Ammon's horn (tissue), 1 donor: ENCODE measurements around the gene KCNK15.

Experiments used
- DNase-seq: peaks from one replicate; pipeline ENCODE4 v3.0.0-alpha.2; 2016; ENCODE audit warnings: low spot score

KCNK15 gene

GRCh38 chr20:44715499-44716308, 30.0 kb upstream of the KCNK15 start:
- no peak for DNase-seq

- DNase-seq = no peak
Measured at GRCh38 chr20:44716309-44717106, 29.2 kb upstream of the KCNK15 start.

GRCh38 chr20:44717986-44718385, 27.7 kb upstream of the KCNK15 start:
- no peak for DNase-seq

- no peak for DNase-seq
Measured at GRCh38 chr20:44719841-44720240, 25.8 kb upstream of the KCNK15 start.

GRCh38 chr20:44720621-44720996, 25.1 kb upstream of the KCNK15 start:
- DNase-seq = peak; percentile 78

GRCh38 chr20:44720997-44721784, 24.5 kb upstream of the KCNK15 start:
- no peak for DNase-seq

GRCh38 chr20:44721785-44722054, 23.9 kb upstream of the KCNK15 start:
- DNase-seq = no peak

- no peak for DNase-seq
Measured at GRCh38 chr20:44722990-44723389, 22.7 kb upstream of the KCNK15 start.

GRCh38 chr20:44723391-44723790, 22.3 kb upstream of the KCNK15 start:
- no peak for DNase-seq

- DNase-seq = no peak
Measured at GRCh38 chr20:44723798-44724362, 21.8 kb upstream of the KCNK15 start.

- no peak for DNase-seq
Measured at GRCh38 chr20:44724423-44725091, 21.1 kb upstream of the KCNK15 start.

GRCh38 chr20:44725837-44726236, 19.8 kb upstream of the KCNK15 start:
- no peak for DNase-seq

GRCh38 chr20:44727039-44727438, 18.6 kb upstream of the KCNK15 start:
- DNase-seq = no peak

GRCh38 chr20:44727651-44728050, 18.0 kb upstream of the KCNK15 start:
- no peak for DNase-seq

- peak; percentile 61 for DNase-seq
Measured at GRCh38 chr20:44728801-44729443, 16.7 kb upstream of the KCNK15 start.

- DNase-seq = no peak
Measured at GRCh38 chr20:44730441-44730840, 15.2 kb upstream of the KCNK15 start.

GRCh38 chr20:44731657-44732056, 14.0 kb upstream of the KCNK15 start:
- no peak for DNase-seq

- no peak for DNase-seq
Measured at GRCh38 chr20:44732327-44732726, 13.3 kb upstream of the KCNK15 start.

- peak; percentile 90 for DNase-seq
Measured at GRCh38 chr20:44733341-44734069, 12.2 kb upstream of the KCNK15 start.

GRCh38 chr20:44734938-44735337, 10.7 kb upstream of the KCNK15 start:
- DNase-seq = no peak

GRCh38 chr20:44735816-44736169, 9.9 kb upstream of the KCNK15 start:
- no peak for DNase-seq
